Panc1 (cell line): Measurements from ENCODE around the gene UGT1A5.

Experiments used
- CTCF ChIP-seq: fragments of 450-650 bp; IDR thresholded peaks from 2 replicates; pipeline ENCODE4 v1.5.1; 2017; ENCODE audit warnings: mild to moderate bottlenecking
- TF ChIP-seq, protein P1 (sequence below), 2 experiments: IDR thresholded peaks; 2 replicates each; pipeline ENCODE4 v1.6.1; 2011 to 2012; ENCODE audit warnings: low read depth in 2 of 2, control low read depth in 1 of 2, low read length in 1 of 2, mild to moderate bottlenecking in 1 of 2, moderate library complexity in 1 of 2; ENCODE audit not compliant: insufficient read depth in 1 of 2

DNA sequence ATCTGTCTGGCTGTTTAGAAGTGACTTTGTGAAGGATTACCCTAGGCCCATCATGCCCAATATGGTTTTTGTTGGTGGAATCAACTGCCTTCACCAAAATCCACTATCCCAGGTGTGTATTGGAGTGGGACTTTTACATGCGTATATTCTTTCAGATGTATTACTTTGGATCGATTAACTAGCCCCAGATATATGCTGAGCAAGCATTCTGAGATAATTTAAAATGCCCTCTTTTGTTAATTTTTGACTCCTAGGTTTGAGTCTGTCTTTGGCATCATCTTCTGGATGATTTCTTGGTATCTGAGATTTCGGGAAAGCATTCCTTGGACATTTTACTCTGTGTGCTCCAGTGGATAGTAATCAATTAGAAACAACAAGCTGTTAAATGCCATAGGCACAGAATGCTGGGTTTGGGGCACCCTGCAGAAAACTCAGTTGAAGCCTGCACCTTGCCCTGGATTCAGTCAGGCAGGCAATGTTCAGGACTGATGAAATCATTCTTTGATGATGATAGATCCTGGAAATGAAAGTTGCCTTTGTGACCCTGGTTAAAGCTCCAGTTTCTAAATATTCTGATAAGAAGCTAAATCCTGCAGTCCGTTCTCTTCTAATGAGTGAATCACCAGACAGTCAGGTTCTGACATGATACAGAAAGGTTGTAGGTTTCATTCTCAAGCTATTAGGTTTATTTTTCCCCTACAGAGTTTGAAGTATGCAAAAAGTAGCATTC is 48.5 kb downstream of the UGT1A5 start:
- no peak for TF ChIP-seq CTCF
- TF ChIP-seq, protein P1, sequence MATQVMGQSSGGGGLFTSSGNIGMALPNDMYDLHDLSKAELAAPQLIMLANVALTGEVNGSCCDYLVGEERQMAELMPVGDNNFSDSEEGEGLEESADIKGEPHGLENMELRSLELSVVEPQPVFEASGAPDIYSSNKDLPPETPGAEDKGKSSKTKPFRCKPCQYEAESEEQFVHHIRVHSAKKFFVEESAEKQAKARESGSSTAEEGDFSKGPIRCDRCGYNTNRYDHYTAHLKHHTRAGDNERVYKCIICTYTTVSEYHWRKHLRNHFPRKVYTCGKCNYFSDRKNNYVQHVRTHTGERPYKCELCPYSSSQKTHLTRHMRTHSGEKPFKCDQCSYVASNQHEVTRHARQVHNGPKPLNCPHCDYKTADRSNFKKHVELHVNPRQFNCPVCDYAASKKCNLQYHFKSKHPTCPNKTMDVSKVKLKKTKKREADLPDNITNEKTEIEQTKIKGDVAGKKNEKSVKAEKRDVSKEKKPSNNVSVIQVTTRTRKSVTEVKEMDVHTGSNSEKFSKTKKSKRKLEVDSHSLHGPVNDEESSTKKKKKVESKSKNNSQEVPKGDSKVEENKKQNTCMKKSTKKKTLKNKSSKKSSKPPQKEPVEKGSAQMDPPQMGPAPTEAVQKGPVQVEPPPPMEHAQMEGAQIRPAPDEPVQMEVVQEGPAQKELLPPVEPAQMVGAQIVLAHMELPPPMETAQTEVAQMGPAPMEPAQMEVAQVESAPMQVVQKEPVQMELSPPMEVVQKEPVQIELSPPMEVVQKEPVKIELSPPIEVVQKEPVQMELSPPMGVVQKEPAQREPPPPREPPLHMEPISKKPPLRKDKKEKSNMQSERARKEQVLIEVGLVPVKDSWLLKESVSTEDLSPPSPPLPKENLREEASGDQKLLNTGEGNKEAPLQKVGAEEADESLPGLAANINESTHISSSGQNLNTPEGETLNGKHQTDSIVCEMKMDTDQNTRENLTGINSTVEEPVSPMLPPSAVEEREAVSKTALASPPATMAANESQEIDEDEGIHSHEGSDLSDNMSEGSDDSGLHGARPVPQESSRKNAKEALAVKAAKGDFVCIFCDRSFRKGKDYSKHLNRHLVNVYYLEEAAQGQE (IDR thresholded peaks at IDR 0.05; ENCODE audit: insufficient read depth in 1 of 2, low read depth in 2 of 2, low read length in 1 of 2), result no peak
